Stimulated activated CD4-positive, alpha-beta T cell treated with anti-CD3 and anti-CD28 coated beads, Interleukin-1b, Interleukin-23, amount 100 ng/mL, for 1 hour (primary cell): Measurements from ENCODE around the gene RFX6.
"Not testable (repeated sequence)": the region's sequence is repeated elsewhere in the genome, so short reads cannot be mapped to it uniquely, and the experiment has no call there.

ENCODE experiments used
- DNase-seq, 2 donors: peaks; one replicate each; pipeline ENCODE4 v3.0.0-alpha.2; 2020; ENCODE audit warnings: low read depth in 2 of 2

The RFX6 gene, protein sequence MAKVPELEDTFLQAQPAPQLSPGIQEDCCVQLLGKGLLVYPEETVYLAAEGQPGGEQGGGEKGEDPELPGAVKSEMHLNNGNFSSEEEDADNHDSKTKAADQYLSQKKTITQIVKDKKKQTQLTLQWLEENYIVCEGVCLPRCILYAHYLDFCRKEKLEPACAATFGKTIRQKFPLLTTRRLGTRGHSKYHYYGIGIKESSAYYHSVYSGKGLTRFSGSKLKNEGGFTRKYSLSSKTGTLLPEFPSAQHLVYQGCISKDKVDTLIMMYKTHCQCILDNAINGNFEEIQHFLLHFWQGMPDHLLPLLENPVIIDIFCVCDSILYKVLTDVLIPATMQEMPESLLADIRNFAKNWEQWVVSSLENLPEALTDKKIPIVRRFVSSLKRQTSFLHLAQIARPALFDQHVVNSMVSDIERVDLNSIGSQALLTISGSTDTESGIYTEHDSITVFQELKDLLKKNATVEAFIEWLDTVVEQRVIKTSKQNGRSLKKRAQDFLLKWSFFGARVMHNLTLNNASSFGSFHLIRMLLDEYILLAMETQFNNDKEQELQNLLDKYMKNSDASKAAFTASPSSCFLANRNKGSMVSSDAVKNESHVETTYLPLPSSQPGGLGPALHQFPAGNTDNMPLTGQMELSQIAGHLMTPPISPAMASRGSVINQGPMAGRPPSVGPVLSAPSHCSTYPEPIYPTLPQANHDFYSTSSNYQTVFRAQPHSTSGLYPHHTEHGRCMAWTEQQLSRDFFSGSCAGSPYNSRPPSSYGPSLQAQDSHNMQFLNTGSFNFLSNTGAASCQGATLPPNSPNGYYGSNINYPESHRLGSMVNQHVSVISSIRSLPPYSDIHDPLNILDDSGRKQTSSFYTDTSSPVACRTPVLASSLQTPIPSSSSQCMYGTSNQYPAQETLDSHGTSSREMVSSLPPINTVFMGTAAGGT

DNA sequence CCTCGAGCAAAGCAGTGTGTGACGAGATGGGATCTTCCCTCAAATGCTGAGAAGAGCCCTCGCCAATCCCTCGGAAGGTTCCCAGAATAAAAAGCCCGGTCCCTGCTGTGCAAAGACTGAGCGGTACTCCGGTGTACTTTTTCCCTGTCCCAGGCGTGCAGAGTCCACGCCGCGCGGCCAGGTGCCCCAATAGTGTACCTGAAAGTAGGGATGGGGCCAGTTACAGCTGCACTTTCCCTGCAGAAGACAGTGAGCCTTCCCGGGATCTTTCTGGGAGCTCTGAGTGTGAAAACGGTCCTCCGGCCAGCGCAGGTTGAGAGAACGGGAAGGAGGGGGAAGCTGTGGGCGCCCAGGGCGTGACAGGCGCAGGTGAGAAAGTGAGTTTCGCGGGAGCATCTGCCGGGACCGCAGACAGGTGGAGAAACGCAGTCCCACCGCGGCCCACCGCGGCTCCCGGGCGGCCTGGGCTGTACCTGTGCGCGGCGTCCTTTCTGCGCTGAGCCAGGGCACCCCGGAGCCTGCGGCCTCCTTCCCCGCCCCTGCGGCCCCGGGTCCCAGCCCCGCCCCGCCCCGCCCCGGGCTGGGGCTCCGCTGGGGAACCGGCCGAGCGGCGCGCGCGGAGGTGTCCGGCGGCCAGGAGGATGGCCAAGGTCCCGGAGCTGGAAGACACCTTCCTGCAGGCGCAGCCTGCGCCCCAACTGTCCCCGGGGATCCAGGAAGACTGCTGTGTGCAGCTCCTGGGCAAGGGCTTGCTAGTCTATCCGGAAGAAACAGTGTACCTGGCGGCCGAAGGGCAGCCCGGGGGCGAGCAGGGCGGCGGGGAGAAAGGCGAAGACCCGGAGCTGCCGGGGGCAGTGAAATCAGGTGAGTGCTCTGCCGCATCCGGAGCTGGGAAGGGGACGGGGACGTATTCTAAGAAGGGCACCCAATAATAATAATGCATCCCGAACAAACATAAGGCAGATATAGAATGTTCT, at the start of gene RFX6:
Gene RFX6, plus strand, starts transcription at position 608 of the 977 bp plus-strand sequence. Its CDS starts 34 bp downstream, at position 642.
- no peak for DNase-seq

DNA sequence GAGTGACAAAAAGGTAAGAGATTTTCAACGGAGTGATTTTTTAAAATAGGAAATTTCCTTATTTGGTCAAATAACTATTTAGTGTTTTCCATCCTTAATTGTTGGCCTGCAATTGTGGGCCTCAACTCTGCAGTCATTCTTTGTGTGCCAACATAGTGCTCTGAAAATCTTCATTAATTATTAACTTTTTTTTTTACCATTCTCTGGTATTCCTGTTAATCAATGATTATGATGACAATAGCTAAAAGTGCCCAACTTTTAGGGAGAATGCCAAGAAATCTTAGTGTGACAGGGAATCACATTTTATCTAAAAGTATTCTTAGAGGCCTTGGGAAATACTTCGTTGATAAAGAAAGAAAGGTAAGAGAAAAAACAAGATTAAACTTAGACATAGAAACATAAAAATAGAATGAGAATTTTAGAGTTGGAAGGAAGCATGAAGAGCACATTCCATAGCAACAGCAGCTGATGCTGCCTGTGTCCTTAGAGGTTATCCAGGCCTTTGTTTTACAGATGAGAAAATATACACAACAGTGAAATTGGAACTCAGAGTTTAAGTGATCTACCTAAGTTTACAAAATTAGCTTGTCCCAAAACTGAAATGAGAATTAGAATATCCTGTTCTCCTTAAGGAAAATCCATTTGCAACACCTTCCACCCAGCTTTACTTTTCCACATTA, 49.3 kb upstream of the RFX6 start:
- DNase-seq: no peak

DNA sequence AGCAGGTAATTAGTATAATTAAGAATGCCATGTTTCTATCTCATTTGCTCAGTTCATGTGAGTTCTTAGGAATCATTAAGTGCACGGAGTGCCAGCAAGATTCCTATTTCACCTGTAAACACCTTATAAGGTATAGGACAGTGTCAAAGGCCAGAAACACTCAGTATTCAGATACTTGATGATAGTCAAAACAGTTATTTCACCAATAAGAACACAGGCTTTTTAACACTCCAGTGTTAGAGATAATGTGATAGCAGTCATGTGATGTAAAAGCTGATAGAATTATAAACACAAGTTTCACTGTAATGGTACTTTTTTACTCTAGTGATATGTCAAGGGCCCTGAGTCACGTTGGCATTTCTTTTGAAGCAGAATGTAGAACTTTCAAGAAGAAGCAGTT, 48.1 kb upstream of the RFX6 start, which contains the start of gene GPRC6A:
Gene GPRC6A, minus strand, starts transcription at position 101 of the 400 bp plus-strand sequence. Its CDS starts 70 bp downstream, at position 31.
- no peak for DNase-seq

DNA sequence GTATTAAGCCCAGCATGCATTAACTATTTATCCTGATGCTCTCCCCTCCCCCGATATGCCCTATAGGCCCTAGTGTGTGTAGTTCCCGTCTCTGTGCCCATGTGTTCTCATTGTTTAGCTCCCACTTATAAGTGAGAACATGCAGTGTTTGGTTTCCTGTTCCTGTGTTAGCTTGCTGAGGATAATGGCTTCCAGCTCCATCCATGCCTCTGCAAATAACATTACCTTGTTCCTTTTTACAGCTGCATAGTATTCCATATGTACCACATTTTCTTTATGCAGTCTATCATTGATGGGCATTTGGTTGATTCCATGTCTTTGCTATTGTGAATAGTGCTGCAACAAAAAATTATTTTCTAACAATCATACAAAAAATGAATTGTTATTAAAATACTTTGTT, 42.5 kb upstream of the RFX6 start:
- not testable (repeated sequence) for DNase-seq

DNA sequence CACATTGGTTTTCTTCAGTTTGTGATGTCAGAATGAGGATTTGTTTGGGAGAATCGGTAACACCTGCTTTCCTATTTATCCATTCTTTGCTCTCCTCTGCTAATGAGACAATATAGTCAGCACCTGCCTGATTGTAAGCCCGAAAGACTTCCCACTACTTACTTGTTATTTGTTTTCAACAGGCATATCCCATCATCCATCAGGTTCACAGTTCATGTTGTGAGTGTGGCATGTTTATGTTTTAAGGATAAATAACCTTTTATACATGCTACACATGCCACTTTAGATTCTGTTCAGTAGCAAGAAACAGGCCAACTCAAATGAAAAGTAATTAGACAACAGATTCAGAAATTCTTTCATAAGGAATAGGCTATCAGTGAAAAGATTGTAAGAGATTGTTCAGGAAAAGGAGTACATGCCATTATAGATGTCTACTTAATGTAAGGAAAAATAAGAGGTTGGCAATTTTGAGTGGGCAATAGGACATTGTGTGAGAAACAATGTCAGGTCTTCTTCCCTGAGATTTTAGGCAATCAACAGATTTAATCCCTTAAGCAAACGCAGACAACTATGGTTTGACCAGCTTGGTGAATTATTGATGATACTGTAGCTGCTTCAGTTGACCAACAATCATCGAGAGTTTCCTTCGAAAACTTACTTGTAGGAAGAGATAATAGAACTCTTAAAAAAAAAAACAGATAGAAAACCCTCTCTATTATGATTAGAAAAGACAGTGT, 40.3 kb upstream of the RFX6 start:
- no peak for DNase-seq

DNA sequence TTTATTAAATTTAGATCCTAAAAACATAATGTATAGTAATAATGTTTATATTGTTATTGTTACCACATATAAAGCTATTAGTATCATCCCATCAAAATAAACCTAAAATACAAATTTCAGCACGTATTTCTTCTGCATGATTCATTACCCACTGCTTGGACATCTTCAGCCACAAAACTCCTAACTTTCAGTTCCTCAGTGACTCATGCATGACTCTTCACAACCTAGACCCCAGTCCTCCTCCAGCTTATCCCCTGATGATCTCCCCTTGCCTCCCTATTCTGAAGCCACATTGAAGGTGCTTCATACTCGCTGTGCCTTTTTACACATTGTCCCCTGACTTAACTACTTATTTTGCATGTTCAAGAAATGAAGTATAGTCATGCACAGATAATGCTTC, 37.0 kb upstream of the RFX6 start:
- DNase-seq: no peak

DNA sequence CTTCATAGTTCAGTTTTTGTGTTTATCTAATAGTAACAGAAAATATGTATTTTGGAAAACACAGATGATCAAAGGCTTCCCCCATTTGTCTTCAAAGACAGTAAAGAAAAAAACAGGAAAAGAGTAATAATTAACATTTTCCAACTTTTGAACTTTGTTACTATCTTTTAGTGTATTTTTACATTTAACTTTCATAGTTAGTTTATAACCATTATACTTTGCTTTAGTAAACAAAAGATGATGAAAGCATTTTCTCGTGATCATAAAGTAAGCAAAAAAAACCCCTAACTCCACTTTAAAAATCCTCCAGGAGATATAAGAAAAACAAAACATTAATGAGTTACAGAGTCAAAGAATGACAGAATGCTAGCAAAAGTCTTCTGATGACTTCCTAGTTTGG, 34.6 kb upstream of the RFX6 start:
- no peak for DNase-seq

DNA sequence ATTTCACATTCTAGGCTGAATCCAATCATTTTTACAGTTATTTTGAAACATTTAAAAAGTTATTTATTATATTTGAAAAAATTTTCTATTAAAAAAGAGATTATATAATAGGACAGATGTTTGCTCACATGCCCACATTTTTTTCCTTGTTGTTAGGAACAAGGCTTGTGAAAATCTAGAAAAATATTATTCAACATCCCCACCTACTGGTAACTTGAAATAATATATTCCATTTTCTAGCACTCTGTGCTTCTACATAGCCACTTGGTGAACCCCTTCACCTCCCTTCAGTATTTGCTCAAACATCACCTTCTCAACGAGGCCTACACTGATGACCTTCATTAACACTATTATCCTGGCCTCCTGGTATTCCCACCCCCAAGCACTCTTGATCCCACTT, 29.8 kb upstream of the RFX6 start:
- DNase-seq: no peak

DNA sequence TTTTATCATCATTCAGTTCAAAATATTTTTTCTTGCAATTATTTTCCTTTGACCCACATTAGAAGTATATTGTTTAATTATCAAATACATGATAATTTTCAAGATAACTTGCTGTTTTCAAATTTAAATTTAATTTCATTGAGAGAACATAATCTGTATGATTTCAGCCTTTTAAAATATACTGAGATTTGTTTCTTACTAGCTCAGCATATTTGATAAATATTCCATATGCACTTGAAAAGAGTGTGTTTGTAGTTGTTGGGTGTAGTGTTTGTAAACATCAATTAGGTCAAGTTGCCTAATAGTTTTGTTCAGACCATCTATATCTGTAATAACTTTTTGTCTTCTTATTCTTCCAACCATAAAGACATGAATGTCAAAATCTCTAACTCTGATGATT, 19.0 kb upstream of the RFX6 start:
- DNase-seq: no peak

DNA sequence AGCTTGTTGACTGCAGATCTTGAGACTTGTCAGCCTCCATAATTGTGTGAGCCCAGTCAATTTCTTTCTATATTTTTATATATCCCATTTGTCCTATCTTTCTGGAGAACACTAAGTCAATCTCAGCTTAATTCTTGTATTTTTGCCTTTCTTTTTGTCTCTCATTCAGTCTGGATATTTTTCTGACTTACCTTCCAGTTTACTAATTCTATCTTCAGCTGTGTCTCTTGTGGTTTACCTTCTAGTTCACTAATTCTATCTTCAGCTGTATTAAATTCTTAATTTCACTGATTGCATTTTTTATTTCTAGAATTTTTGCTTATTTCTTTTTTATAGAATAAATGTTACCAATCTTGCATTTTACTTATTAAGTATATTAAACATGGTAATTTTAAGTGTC, 17.8 kb upstream of the RFX6 start:
- DNase-seq: no peak

DNA sequence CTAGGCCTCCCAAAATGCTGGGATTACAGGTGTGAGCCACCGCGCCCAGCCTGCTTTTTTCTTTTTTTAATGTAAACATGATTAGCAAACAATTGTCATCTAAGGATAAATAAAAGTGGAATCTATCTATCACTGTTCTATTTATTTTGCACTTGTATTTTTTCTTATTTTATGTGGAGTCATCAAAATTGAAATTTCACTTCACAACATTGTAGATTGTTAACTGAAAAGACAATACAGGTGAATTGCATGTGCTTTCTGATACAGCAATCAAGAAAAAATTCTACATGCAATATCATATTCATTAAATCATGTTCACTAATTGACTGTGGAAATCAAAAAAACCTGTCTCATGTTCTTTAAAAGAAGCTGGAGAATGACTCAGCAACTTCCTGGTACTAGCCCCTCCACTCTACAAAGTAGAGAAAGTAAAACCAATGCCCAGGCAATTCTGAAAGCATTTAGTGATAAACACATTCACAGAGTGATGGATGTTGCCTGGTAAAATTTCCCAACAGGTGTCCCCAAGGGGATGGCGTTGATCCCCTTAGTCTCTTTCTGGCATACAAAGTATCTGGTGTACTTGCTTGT, 10.7 kb upstream of the RFX6 start:
- DNase-seq: no peak

DNA sequence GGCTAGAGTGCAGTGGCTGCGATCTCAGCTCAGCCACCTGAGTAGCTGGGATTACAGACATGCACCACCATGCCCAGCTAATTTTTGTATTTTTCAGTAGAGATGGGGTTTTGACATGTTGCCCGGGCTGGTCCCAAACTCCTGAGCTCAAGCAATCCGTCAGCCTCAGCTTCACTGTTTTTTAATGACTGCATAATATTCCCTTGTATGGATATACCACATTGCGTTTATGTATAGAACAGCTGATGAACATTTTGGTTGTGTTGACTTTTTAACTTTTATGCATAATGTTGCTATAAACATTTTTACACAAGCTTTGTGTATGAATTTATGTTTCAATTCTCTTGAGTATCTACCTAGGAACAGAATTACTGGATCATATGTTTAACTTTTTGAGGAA, 4.3 kb upstream of the RFX6 start:
- no peak for DNase-seq

DNA sequence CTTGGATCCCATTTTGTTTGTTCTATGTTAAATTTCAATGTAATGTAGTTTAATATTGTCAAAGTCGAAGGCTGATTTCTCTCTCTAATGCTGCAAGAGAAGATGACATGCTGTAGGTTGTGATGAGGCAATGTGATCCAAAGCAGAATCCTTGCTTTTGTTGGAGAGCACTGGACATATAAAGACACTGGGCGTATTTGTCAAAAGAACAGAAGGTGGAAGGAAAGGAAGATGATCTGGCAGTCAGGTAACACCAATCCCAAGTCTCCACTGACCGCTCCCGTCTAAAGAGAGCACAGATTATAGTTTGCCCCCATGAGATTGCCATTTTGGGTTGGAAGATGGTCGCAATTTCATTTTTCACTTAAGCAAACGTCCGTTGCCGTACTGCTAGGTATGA, 935 bp upstream of the RFX6 start:
- DNase-seq: no peak

DNA sequence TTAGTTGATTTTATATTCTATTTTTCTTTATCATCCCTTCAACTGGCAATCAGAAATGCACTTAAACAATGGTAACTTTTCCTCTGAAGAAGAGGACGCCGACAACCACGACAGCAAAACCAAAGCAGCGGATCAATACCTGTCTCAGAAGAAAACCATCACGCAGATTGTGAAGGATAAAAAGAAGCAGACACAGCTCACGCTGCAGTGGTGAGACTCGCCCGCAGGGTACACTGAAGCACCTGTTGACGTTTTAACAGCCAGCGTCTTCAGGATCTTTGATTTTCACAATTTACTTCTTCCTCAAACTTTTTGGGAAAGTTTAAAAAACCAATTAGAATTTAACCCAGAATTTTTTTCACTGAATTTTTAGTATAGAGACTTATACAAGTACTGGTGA, 701 bp downstream of the RFX6 start:
- DNase-seq: no peak

DNA sequence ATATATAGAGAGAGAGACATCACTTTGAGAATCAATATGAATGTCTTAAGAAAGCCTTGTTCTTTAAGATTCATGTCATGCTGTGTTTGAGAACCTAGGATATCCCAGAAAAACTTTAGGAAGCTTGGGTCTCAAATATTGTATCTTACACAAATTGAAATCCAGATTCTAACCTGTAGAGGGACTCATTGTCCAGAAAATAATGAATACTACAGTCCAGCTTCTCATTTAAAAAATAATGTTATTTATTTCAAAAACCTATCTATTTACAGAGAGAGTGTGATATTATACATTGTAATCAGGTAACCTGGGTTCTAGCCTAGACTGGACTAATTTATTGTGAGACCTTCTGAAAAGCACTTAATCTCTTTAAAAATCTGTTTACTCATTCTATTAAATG, 4.2 kb downstream of the RFX6 start:
- DNase-seq: no peak

DNA sequence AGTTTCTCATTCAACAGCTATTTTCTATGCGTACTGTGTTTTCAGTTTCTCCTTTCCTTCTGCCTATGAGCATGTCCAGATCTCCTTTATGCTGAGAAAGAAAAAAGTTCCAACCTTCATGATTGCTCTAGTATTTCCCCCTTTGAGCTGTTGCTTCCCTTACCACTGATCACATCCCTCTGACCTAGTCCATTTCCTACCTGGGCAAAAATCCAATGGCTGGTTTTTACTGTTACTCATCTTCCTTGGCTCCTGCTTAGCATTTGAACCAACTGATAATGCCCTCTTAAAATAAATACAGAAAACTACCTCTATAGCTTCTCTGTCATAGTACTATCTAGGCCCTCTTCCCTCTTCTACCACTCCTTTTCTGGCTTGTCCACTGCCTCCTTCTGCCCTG, 6.0 kb downstream of the RFX6 start:
- no peak for DNase-seq

DNA sequence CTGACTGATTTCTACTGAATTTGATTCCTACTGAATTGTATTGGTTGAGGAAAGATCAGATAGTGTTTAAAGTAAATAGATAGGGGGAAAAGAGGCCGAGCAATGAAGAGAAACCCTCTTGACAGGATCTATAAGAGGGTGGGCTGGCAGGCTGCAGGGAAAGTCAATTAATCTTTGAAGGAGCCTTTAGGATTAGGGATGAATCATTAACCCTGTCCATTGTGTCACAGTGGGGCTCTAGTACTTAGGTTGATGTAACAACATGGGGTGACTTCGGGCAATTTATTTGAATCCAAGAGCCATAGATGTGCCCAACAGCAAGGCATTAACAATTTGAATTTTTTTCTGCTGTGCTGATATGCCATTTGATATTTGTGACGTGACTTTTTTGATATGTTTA, 7.5 kb downstream of the RFX6 start:
- no peak for DNase-seq

DNA sequence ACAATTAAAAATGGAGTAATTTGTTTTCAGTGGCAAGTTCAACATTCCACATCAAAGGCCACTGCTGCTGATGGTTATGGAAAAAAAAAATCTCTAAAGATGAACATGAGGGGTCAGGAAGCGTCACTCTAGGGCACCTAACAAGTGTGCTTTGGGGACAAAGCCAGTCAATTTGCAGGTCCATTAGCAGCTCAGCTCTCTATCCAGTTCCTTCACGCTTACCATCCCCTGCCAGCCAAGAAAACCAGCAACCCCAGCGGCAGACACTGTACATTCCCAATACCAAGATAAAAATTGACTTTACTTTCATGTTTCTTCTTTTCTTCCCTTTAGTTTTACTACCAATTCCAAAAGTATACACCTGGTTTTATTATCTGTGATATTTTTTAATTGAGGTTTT, 10.1 kb downstream of the RFX6 start:
- no peak for DNase-seq

DNA sequence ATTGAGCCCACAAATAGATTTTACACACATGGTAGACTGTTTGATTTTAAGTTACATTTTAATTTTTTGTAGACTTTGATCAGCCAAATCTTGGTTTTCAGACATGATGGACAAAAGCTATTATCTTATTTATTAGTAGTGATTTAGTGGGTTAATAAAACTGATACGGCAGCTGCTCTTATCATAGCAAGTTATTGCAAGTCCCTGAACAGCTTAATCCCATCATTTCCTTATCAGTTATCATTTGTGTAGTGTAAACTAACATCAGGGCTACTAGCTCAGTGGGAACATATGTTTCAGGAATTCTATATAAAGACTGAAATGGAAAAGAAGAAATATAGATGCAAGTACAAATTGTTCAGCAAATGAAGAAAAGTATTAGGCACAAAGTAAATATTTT, 10.9 kb downstream of the RFX6 start:
- DNase-seq: no peak
